Measurements from ENCODE around the gene GAB3. TPM values are rescaled to one million over a fixed set of nuclear protein-coding genes. Genes with fewer than 3 reads are reported as not detected.
A peak's percentile ranks its signal among the peaks of the same experiment; 100 is the strongest.
"Not testable (repeated sequence)": the region's sequence is repeated elsewhere in the genome, so short reads cannot be mapped to it uniquely, and the experiment has no call there.

GAB3 gene
- total RNA-seq, 1 donor from 2014 or later: 5.1 TPM

- Mint-ChIP-seq H3K36me3 (ENCODE audit: low read depth) (peaks cover 34% of the 10 kb centered on the region), H3K9me3 (no peaks in the 10 kb centered on the region), H3K4me3 (no peak overlapping the region), H3K4me1 (ENCODE audit: low read depth) (peaks cover 38% of the 10 kb centered on the region), H3K27ac (no peak overlapping the region), H3K27me3 (ENCODE audit: insufficient read depth) (no peaks in the 10 kb centered on the region)
- DNase-seq (ENCODE audit: low spot score): no peak
- intact Hi-C loops (cut with micrococcal nuclease): no loop called here
Measured at GRCh38 chrX:154710309-154710708, 40.6 kb downstream of the GAB3 start.

DNA sequence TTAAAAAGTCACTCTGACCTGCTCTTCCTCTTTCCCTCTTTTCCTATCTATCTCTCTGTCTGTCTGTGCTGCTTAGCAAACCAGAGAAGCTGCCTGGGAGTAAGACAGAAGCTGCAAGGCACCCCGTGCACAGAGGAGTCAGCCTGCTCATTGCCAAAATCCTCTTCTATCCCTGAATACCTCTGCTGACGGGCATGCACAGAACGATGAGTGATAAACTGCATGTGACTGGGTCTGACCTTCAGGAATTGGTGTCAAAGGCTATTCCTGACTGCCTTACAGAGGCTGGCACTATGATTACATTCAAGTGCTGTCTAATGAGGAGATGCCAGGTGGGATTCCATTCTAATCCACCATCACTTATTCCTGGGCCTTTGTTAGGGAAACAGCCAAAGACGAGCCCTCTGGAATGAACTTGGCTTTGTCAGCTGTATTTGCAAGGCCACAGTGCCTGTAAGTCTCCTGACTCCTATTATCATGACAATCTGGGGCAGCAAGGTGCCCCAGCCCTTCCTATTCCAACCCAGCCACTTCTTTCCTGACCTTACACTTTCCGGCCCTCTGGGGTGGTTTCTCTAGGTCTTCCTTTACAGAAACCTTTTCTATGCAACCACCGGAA lies 52.1 kb downstream of the GAB3 start:
- Mint-ChIP-seq H3K4me1 (ENCODE audit: low read depth) (peaks cover 28% of the 10 kb centered on the region), H3K4me3 (no peak overlapping the region), H3K9me3 (no peaks in the 10 kb centered on the region), H3K27me3 (ENCODE audit: insufficient read depth) (no peaks in the 10 kb centered on the region), H3K27ac (no peak overlapping the region), H3K36me3 (ENCODE audit: low read depth) (peaks cover 47% of the 10 kb centered on the region)
- no peak for DNase-seq (ENCODE audit: low spot score)
- intact Hi-C loops (cut with micrococcal nuclease): no loop called here

- Mint-ChIP-seq H3K36me3 (ENCODE audit: low read depth) (peaks cover 51% of the 10 kb centered on the region), H3K27me3 (ENCODE audit: insufficient read depth) (no peaks in the 10 kb centered on the region), H3K9me3 (no peaks in the 10 kb centered on the region), H3K4me3 (no peak overlapping the region), H3K4me1 (ENCODE audit: low read depth) (peaks cover 34% of the 10 kb centered on the region), H3K27ac (peak overlapping the region; percentile 63)
- intact Hi-C loops (cut with micrococcal nuclease): loop anchor here (2.0 kb wide), 1 partner anchor 16 kb away; no protein-coding TSS in a partner anchor
- DNase-seq (ENCODE audit: low spot score): no peak
Measured at GRCh38 chrX:154696676-154697045, 54.2 kb downstream of the GAB3 start.

- intact Hi-C loops (cut with micrococcal nuclease): loop anchor here (2.0 kb wide), 1 partner anchor 17 kb away; no protein-coding TSS in a partner anchor
- Mint-ChIP-seq H3K4me3 (peak overlapping the region; percentile 15), H3K27ac (peak overlapping the region; percentile 67), H3K4me1 (ENCODE audit: low read depth) (peaks cover 34% of the 10 kb centered on the region), H3K36me3 (ENCODE audit: low read depth) (peaks cover 49% of the 10 kb centered on the region), H3K9me3 (no peaks in the 10 kb centered on the region), H3K27me3 (ENCODE audit: insufficient read depth) (no peaks in the 10 kb centered on the region)
- no peak for DNase-seq (ENCODE audit: low spot score)
Measured at GRCh38 chrX:154695911-154696675, 54.8 kb downstream of the GAB3 start.

GRCh38 chrX:154693394-154693793 lies 57.5 kb downstream of the GAB3 start:
- H3K4me1 Mint-ChIP-seq (ENCODE audit: low read depth): peaks cover 34% of the 10 kb centered on the region
- H3K36me3 Mint-ChIP-seq (ENCODE audit: low read depth): peaks cover 43% of the 10 kb centered on the region
- no peak for DNase-seq (ENCODE audit: low spot score)

DNA sequence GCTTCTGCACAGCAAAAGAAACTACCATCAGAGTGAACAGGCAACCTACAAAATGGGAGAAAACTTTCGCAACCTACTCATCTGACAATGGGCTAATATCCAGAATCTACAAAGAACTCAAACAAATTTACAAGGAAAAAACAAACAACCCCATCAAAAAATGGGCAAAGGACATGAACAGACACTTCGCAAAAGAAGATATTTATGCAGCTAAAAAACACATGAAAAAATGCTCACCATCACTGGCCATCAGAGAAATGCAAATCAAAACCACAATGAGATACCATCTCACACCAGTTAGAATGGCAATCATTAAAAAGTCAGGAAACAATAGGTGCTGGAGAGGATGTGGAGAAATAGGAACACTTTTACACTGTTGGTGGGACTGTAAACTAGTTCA lies 60.4 kb downstream of the GAB3 start:
- H3K9me3 Mint-ChIP-seq; H3K27me3 Mint-ChIP-seq (ENCODE audit: insufficient read depth); H3K27ac Mint-ChIP-seq; intact Hi-C loops (cut with micrococcal nuclease); H3K4me3 Mint-ChIP-seq; DNase-seq (ENCODE audit: low spot score): not testable (repeated sequence)
- peaks cover 28% of the 10 kb centered on the region for H3K36me3 Mint-ChIP-seq (ENCODE audit: low read depth)
- peaks cover 11% of the 10 kb centered on the region for H3K4me1 Mint-ChIP-seq (ENCODE audit: low read depth)

More at GRCh38 chrX:154693394-154693793, 57.5 kb downstream of the GAB3 start:
- Mint-ChIP-seq H3K9me3 (no peaks in the 10 kb centered on the region), H3K27me3 (ENCODE audit: insufficient read depth) (no peaks in the 10 kb centered on the region), H3K4me3 (no peak overlapping the region), H3K27ac (no peak overlapping the region)
- intact Hi-C loops (cut with micrococcal nuclease): no loop called here

DNA sequence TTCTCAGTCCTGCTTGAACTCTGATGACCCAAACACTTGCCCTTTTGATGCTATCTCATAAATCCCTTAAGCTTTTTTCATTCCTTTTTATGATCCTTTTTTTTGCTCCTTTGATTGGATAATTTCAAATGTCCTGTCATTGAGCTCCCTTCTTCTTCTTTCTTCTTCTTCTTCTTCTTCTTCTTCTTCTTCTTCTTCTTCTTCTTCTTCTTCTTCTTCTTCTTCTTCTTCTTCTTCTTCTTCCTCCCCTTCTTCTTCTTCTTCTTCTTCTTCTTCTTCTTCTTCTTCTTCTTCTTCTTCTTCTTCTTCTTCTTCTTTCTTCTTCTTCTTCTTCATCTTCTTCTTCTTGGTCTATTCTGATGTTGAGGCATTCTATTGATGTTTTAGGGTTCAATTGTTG lies 78.8 kb downstream of the GAB3 start:
- H3K4me3 Mint-ChIP-seq; H3K4me1 Mint-ChIP-seq (ENCODE audit: low read depth); H3K27ac Mint-ChIP-seq; DNase-seq (ENCODE audit: low spot score); intact Hi-C loops (cut with micrococcal nuclease): not testable (repeated sequence)
- Mint-ChIP-seq H3K27me3 (ENCODE audit: insufficient read depth) (peaks cover 12% of the 10 kb centered on the region), H3K36me3 (ENCODE audit: low read depth) (peaks cover 15% of the 10 kb centered on the region), H3K9me3 (peaks cover 26% of the 10 kb centered on the region)

- H3K27me3 Mint-ChIP-seq (ENCODE audit: insufficient read depth): peaks cover 14% of the 10 kb centered on the region
- DNase-seq (ENCODE audit: low spot score); H3K4me1 Mint-ChIP-seq (ENCODE audit: low read depth); H3K27ac Mint-ChIP-seq; intact Hi-C loops (cut with micrococcal nuclease); H3K4me3 Mint-ChIP-seq: not testable (repeated sequence)
- H3K9me3 Mint-ChIP-seq: peaks cover 26% of the 10 kb centered on the region
- peaks cover 13% of the 10 kb centered on the region for H3K36me3 Mint-ChIP-seq (ENCODE audit: low read depth)
Measured at GRCh38 chrX:154670848-154671247, 80.0 kb downstream of the GAB3 start.

DNA sequence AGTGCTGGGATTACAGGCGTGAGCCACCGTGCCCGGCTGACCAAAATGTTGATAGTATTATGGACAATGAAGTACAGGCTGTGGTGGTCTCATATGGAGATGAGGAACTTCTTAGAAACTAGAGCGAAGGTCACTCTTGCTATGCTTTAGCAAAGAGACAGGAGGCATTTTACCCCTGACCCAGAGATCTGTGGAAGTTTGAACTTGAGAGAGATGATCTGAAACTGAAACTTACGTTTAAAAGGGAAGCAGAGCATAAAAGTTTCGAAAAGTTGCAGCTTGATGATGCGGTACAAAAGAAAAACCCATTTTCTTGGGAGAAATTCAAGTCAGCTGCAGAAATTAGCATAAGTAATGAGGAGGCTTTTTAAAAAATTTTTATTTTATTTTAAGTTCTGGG lies 89.0 kb downstream of the GAB3 start:
- no peak for DNase-seq (ENCODE audit: low spot score)
- Mint-ChIP-seq H3K36me3 (ENCODE audit: low read depth) (no peaks in the 10 kb centered on the region), H3K27me3 (ENCODE audit: insufficient read depth) (peaks cover 2% of the 10 kb centered on the region), H3K4me1 (ENCODE audit: low read depth) (no peaks in the 10 kb centered on the region), H3K27ac (no peak overlapping the region), H3K4me3 (no peak overlapping the region), H3K9me3 (peaks cover 5% of the 10 kb centered on the region)
- intact Hi-C loops (cut with micrococcal nuclease): no loop called here

DNA sequence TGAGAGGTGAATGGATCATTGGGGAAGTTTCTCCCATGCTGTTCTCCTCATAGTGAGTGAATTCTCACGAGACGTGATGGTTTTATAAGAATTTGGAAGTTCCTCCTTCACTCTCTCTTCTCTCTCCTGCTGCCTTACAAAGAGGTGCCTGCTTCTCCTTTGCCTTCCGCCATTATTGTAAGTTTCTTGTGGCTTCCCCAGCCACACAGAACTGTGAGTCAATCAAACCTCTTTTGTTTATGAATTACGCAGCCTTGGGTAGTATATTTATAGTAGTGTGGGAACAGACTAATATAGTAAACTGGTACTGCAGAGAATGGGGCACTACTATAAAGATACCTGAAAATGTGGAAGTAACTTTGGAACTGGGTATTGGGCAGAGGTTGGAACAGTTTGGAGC lies 89.7 kb downstream of the GAB3 start:
- no peaks in the 10 kb centered on the region for H3K4me1 Mint-ChIP-seq (ENCODE audit: low read depth)
- H3K4me3 Mint-ChIP-seq: no peak overlapping the region
- no peaks in the 10 kb centered on the region for H3K36me3 Mint-ChIP-seq (ENCODE audit: low read depth)
- peaks cover 5% of the 10 kb centered on the region for H3K9me3 Mint-ChIP-seq
- H3K27ac Mint-ChIP-seq: no peak overlapping the region
- intact Hi-C loops (cut with micrococcal nuclease): no loop called here
- no peak for DNase-seq (ENCODE audit: low spot score)
- peaks cover 4% of the 10 kb centered on the region for H3K27me3 Mint-ChIP-seq (ENCODE audit: insufficient read depth)

DNA sequence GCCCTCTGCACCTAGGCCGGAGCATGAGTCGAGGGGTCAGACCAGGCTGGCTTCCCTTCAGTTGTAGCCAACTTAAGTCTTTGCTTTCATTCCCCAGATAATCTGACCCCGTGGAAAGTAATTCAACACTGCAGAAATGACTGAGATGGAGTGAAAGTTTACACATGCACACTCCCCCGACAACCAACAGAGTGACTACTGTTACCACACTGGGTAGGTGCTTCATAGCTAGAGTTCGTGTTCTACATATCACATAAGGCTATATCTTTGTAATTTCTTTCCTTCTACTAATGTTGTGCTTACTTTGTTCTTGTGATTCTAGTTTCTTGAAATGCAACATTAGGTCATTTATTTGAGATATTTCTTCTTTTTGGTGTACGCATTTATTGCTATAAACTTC lies 90.3 kb downstream of the GAB3 start:
- Mint-ChIP-seq H3K36me3 (ENCODE audit: low read depth) (no peaks in the 10 kb centered on the region), H3K4me3 (no peak overlapping the region), H3K27ac (no peak overlapping the region), H3K4me1 (ENCODE audit: low read depth) (no peaks in the 10 kb centered on the region), H3K27me3 (ENCODE audit: insufficient read depth) (peaks cover 4% of the 10 kb centered on the region), H3K9me3 (peaks cover 5% of the 10 kb centered on the region)
- intact Hi-C loops (cut with micrococcal nuclease): no loop called here
- DNase-seq (ENCODE audit: low spot score): no peak

DNA sequence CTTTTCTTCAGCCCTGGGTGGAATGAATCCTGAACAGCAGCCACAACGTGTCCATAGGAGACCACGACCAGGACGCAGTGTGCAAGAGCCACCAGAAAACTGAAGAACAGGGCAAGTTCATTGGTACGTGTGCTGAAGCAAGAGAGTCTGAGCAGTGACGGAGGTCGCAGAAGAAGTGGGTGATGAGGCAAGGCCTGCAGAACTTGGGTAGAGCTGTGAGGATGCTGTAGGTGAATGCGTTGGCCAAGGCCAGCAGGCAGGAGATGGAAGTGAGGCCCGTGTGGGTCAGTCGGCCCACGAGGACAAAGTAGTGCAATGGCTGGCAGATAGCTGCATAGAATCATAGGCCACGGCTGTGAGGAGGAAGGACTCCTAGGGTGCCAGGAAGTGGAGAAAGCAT lies 91.9 kb downstream of the GAB3 start:
- H3K27me3 Mint-ChIP-seq (ENCODE audit: insufficient read depth): peaks cover 2% of the 10 kb centered on the region
- H3K4me1 Mint-ChIP-seq (ENCODE audit: low read depth): no peaks in the 10 kb centered on the region
- intact Hi-C loops (cut with micrococcal nuclease): no loop called here
- no peaks in the 10 kb centered on the region for H3K36me3 Mint-ChIP-seq (ENCODE audit: low read depth)
- H3K4me3 Mint-ChIP-seq: no peak overlapping the region
- no peak for DNase-seq (ENCODE audit: low spot score)
- H3K27ac Mint-ChIP-seq: no peak overlapping the region
- H3K9me3 Mint-ChIP-seq: peaks cover 5% of the 10 kb centered on the region

- no peak overlapping the region for H3K4me3 Mint-ChIP-seq
- no peaks in the 10 kb centered on the region for H3K36me3 Mint-ChIP-seq (ENCODE audit: low read depth)
- no peak overlapping the region for H3K27ac Mint-ChIP-seq
- no peaks in the 10 kb centered on the region for H3K9me3 Mint-ChIP-seq
- intact Hi-C loops (cut with micrococcal nuclease): no loop called here
- peaks cover 2% of the 10 kb centered on the region for H3K27me3 Mint-ChIP-seq (ENCODE audit: insufficient read depth)
- no peaks in the 10 kb centered on the region for H3K4me1 Mint-ChIP-seq (ENCODE audit: low read depth)
- DNase-seq (ENCODE audit: low spot score): no peak
Measured at GRCh38 chrX:154658187-154658586, 92.7 kb downstream of the GAB3 start.

All from activated T-helper 1 cell treated with anti-CD3 and anti-CD28 coated beads, Interleukin-12 subunit alpha, Interleukin-12 subunit beta, Interleukin-2, Interleukin-4 antibody, amounts not matched to agents 30 ng/mL and 10 ng/mL and 1 ng/mL, durations not matched to agents 14 hours and 24 hours and 36 hours (primary cell).